Camera-type eye (tissue), 1 donor: ENCODE measurements around the gene ORC1. TPM values are rescaled to one million over a fixed set of nuclear protein-coding genes. Genes with fewer than 3 reads are reported as not detected.

ENCODE experiments used
- total RNA-seq: library from RNA; depleted of rRNA; stranded (reverse); fragments of >200 nt; gene quantifications from one replicate; pipeline ENCODE4 v1.2.3, GENCODE V29; 2014

ORC1 gene
- total RNA-seq, result 3.1 TPM

DNA sequence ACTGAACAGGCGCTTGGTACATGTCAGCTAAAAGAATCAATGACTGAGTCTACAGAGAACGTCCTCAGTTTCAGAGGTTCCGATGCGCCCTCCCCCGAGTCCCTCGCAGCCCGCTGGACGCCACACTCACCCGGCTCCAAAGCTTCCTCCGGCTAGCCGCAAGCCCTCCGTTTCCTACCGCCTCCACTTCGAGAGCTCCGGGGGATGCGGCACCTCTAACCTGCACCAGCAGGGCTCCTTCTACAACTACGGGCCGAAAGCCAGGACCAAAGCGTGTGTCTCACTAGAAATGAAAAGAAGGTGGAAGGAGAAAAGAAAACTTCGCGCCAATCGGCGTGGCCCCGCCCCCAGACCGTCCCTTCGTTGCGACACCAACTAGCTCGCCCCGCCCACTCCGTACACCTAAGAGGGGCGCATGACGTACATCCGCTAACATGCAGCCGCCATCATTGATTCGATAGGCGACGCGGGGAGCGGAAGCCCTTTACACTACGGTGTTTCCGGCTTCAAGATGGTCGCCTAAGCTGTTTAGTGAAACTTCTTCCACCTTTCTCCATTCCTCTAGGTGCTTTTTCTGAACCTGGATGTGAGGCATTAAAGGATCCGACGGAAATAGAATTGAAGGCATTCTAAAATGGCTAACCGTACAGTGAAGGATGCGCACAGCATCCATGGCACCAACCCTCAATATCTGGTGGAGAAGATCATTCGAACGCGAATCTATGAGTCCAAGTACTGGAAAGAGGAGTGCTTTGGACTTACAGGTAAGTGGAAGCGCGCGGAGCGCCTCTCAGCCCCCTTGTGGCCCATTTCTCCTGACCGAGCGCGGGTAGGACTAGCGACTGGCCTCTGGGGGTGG, at the start of gene ORC1, which contains the start of gene PRPF38A:
Gene ORC1 (minus strand): TSS at position 308 of the 859 bp plus-strand sequence. CDS start 2,200 bp downstream, outside the sequence.
Gene PRPF38A (plus strand): TSS at position 487 of the 859 bp plus-strand sequence. CDS start 148 bp downstream, at position 635.

DNA sequence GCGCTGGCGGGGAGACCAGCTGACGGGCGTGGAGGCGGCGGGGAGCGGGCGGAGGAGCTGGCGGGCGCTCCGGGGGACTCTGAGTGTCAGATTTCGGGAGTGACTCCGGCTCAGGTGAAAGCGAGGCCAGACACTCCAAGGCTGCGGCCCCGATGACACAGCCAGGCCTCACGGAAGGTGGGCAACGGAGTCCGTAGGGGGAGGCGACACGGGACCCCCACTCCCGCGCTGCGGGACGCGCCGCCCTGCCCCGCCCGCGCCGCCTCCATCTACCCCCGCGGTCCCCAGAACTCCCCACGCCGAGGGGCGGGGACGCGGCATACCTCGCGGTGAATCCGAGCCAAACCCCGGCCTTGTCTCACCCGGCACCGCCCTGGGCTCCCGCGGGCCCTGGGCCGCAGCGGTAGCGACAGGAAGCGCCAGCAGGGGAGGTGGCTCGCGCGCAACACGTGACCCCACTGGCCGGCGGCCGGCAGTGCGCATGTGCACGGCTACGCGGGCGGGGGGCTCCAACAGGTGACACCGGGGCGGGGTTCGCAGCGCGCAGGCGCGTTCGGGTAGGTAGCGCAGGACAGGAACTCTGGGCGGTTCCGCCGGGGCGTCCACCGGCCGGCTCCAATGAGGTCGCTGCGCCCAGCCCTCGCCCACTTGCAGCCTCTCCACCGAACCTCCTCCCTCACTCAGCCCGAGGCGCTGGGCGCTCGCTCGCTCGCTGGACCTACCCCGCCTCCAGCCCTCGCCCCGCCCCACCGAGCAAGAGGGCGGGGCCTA, 38.3 kb downstream of the ORC1 start, which contains the start of gene CC2D1B:
Gene CC2D1B (minus strand): TSS at position 460 of the 771 bp plus-strand sequence. CDS start 1,585 bp downstream, outside the sequence.

Other genes with a start within 250 kb of the ORC1 start
- 20.3 TPM for gene CC2D1B, start 38.2 kb downstream of the ORC1 start, total RNA-seq
- 37.3 TPM for gene PRPF38A, start 179 bp upstream of the ORC1 start, total RNA-seq
- gene TUT4, start 148.7 kb upstream of the ORC1 start, total RNA-seq, result 180 TPM
- 96.0 TPM for gene GPX7, start 197.9 kb upstream of the ORC1 start, total RNA-seq
- gene SHISAL2A, start 228.7 kb upstream of the ORC1 start, total RNA-seq, result 0.38 TPM